ENCODE measurements around the gene SMG9.

SMG9 gene

GRCh38 chr19:43719918-43720317, 34.8 kb downstream of the SMG9 start:
- DNase-seq (ENCODE audit: low read depth): no peak
- H3K4me3 ChIP-seq (ENCODE audit: low read depth, low read length): no peak overlapping the region
- TF ChIP-seq CTCF (IDR thresholded peaks at IDR 0.05; ENCODE audit: insufficient read depth, low read depth, low read length, missing control alignments): no peak

GRCh38 chr19:43719378-43719868, 35.3 kb downstream of the SMG9 start:
- DNase-seq (ENCODE audit: low read depth): no peak
- no peak overlapping the region for H3K4me3 ChIP-seq (ENCODE audit: low read depth, low read length)
- TF ChIP-seq CTCF (IDR thresholded peaks at IDR 0.05; ENCODE audit: insufficient read depth, low read depth, low read length, missing control alignments): no peak

- DNase-seq (ENCODE audit: low read depth): no peak
- no peak overlapping the region for H3K4me3 ChIP-seq (ENCODE audit: low read depth, low read length)
- no peak for TF ChIP-seq CTCF (IDR thresholded peaks at IDR 0.05; ENCODE audit: insufficient read depth, low read depth, low read length, missing control alignments)
Observed at GRCh38 chr19:43718627-43719377, 36.0 kb downstream of the SMG9 start.

GRCh38 chr19:43715776-43716175, 39.0 kb downstream of the SMG9 start, which contains the start of gene IRGC:
IRGC (plus strand) TSS chr19:43716076; CDS start chr19:43718559, 2,483 bp downstream.
- H3K4me3 ChIP-seq (ENCODE audit: low read depth, low read length): no peak within 1 kb of the TSS

GRCh38 chr19:43713208-43713607, 41.6 kb downstream of the SMG9 start:
- no peak for TF ChIP-seq CTCF (IDR thresholded peaks at IDR 0.05; ENCODE audit: insufficient read depth, low read depth, low read length, missing control alignments)
- no peak overlapping the region for H3K4me3 ChIP-seq (ENCODE audit: low read depth, low read length)
- no peak for DNase-seq (ENCODE audit: low read depth)

More at GRCh38 chr19:43715776-43716175, 39.0 kb downstream of the SMG9 start, which contains the start of gene IRGC:
- TF ChIP-seq CTCF (IDR thresholded peaks at IDR 0.05; ENCODE audit: insufficient read depth, low read depth, low read length, missing control alignments): no peak
- DNase-seq (ENCODE audit: low read depth): no peak

GRCh38 chr19:43711751-43712355, 42.9 kb downstream of the SMG9 start:
- no peak for TF ChIP-seq CTCF (IDR thresholded peaks at IDR 0.05; ENCODE audit: insufficient read depth, low read depth, low read length, missing control alignments)

More at GRCh38 chr19:43711751-43712355, 42.9 kb downstream of the SMG9 start:
- H3K4me3 ChIP-seq (ENCODE audit: low read depth, low read length): no peak overlapping the region
- DNase-seq (ENCODE audit: low read depth): no peak

Data from GM12865 (cell line).